ENCODE measurements around the gene WDR75. TPM values are rescaled to one million over a fixed set of nuclear protein-coding genes. Genes with fewer than 3 reads are reported as not detected.
A peak's percentile ranks its signal among the peaks of the same experiment; 100 is the strongest.

Gene WDR75
- total and polyA plus RNA-seq, 2 of the 13 experiments (the other 11 are each of a cell fraction or from before 2014, with no cell fraction given), result 63.0 to 74.1 TPM

- TF ChIP-seq, protein P1, sequence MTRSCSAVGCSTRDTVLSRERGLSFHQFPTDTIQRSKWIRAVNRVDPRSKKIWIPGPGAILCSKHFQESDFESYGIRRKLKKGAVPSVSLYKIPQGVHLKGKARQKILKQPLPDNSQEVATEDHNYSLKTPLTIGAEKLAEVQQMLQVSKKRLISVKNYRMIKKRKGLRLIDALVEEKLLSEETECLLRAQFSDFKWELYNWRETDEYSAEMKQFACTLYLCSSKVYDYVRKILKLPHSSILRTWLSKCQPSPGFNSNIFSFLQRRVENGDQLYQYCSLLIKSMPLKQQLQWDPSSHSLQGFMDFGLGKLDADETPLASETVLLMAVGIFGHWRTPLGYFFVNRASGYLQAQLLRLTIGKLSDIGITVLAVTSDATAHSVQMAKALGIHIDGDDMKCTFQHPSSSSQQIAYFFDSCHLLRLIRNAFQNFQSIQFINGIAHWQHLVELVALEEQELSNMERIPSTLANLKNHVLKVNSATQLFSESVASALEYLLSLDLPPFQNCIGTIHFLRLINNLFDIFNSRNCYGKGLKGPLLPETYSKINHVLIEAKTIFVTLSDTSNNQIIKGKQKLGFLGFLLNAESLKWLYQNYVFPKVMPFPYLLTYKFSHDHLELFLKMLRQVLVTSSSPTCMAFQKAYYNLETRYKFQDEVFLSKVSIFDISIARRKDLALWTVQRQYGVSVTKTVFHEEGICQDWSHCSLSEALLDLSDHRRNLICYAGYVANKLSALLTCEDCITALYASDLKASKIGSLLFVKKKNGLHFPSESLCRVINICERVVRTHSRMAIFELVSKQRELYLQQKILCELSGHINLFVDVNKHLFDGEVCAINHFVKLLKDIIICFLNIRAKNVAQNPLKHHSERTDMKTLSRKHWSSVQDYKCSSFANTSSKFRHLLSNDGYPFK (CRISPR knock-in tag; IDR thresholded peaks at IDR 0.05; ENCODE audit: borderline replicate concordance), result no peak
- no peak for TF ChIP-seq ATRX (CRISPR knock-in tag; IDR thresholded peaks at IDR 0.05; ENCODE audit: borderline replicate concordance)
- TF ChIP-seq SUZ12 (IDR thresholded peaks at IDR 0.05; ENCODE audit: low read depth, low read length), result no peak
- TF ChIP-seq TCF7 (IDR thresholded peaks at IDR 0.05; ENCODE audit: low read depth), result peak; percentile 64
- no peak for TF ChIP-seq PBX3 (CRISPR knock-in tag; IDR thresholded peaks at IDR 0.05; ENCODE audit: borderline replicate concordance)
- TF ChIP-seq ZNF207 (IDR thresholded peaks at IDR 0.05; ENCODE audit: borderline replicate concordance), result no peak
- TF ChIP-seq SP5 (CRISPR knock-in tag; IDR thresholded peaks at IDR 0.05; ENCODE audit: borderline replicate concordance, low read depth), result no peak
- TF ChIP-seq ZNF800 (CRISPR knock-in tag; IDR thresholded peaks at IDR 0.05), result no peak
- TF ChIP-seq, protein P2, sequence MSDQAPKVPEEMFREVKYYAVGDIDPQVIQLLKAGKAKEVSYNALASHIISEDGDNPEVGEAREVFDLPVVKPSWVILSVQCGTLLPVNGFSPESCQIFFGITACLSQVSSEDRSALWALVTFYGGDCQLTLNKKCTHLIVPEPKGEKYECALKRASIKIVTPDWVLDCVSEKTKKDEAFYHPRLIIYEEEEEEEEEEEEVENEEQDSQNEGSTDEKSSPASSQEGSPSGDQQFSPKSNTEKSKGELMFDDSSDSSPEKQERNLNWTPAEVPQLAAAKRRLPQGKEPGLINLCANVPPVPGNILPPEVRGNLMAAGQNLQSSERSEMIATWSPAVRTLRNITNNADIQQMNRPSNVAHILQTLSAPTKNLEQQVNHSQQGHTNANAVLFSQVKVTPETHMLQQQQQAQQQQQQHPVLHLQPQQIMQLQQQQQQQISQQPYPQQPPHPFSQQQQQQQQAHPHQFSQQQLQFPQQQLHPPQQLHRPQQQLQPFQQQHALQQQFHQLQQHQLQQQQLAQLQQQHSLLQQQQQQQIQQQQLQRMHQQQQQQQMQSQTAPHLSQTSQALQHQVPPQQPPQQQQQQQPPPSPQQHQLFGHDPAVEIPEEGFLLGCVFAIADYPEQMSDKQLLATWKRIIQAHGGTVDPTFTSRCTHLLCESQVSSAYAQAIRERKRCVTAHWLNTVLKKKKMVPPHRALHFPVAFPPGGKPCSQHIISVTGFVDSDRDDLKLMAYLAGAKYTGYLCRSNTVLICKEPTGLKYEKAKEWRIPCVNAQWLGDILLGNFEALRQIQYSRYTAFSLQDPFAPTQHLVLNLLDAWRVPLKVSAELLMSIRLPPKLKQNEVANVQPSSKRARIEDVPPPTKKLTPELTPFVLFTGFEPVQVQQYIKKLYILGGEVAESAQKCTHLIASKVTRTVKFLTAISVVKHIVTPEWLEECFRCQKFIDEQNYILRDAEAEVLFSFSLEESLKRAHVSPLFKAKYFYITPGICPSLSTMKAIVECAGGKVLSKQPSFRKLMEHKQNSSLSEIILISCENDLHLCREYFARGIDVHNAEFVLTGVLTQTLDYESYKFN (CRISPR knock-in tag; conservative IDR thresholded peaks at IDR 0.05), result no peak
- no peak for TF ChIP-seq FOXA1 (IDR thresholded peaks at IDR 0.05)
- TF ChIP-seq FOXA1 (CRISPR knock-in tag; IDR thresholded peaks at IDR 0.05), result 0 out of 2 replicates have a peak, but pooled peaks have one; percentile 17
- no peak for TF ChIP-seq PHF5A (CRISPR knock-in tag; IDR thresholded peaks at IDR 0.05; ENCODE audit: low read depth, unreplicated experiment)
Observed at GRCh38 chr2:189502714-189503113, 61.4 kb downstream of the WDR75 start (continued).
